ENCODE data around the gene INPP5A.
"Not testable (repeated sequence)": the region's sequence is repeated elsewhere in the genome, so short reads cannot be mapped to it uniquely, and the experiment has no call there.

Gene INPP5A

DNA sequence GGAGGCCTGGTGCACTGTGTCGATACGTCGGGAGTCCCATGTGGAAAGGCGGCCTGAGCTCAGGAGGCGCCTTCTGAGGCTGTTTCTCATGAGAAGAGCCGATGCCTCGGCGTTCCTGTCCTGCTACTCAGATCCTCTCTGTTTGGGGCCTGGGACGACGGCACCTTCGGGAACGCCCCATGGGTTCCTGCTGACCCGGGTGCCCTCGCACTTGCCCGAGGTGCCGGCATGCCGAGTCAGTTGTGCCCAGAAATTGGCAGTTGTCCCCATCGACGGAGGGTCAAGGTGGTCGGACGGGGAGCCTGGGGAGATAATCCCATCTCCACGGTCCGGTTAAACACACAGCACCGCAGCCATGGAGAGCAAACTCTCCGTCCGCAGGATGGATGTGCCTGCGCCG, 215.4 kb downstream of the INPP5A start:
- DNase-seq (ENCODE audit: low read depth in 1 of 2, low spot score in 1 of 2), result no peak

DNA sequence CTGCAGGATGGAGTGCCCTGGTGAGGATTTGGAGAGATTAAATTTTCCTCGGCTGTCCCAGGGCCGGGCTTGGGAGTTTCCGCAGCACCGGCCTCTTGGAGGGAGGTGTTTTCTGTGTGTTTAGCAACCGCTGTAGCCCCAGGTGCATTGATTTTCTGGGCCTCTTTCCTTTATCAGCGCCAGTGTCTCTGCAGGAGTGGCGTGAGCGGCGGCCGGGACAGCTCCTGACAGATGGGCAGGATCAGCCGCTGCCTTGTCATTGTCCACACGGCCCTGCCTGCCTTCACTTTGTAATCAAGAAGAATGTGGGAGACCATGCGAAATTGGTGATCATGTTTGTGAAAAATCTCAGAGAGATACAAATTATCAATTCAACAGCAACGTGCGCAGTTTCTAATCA, 216.0 kb downstream of the INPP5A start:
- no peak for DNase-seq (ENCODE audit: low read depth in 1 of 2, low spot score in 1 of 2)

DNA sequence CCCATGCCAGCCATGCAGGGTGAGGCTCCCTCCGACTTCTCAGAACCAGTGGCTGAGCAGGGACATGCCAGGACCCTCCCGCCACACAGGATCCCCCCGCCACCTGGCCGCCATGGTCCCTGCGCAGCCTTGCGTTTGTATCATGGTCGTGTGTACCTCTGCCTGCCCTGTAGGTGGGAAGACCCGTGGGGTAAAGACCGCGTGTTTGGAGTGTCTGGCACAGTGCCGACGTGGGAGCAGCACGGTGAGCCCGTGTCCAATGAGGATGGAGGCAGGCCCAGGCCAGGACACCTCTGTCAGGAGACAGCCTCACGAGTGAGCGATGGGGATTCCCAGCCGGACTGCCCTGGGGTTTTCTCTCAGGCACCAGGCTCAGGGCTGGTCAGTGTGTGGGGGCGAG, 216.5 kb downstream of the INPP5A start:
- DNase-seq (ENCODE audit: low read depth in 1 of 2, low spot score in 1 of 2), result no peak

DNA sequence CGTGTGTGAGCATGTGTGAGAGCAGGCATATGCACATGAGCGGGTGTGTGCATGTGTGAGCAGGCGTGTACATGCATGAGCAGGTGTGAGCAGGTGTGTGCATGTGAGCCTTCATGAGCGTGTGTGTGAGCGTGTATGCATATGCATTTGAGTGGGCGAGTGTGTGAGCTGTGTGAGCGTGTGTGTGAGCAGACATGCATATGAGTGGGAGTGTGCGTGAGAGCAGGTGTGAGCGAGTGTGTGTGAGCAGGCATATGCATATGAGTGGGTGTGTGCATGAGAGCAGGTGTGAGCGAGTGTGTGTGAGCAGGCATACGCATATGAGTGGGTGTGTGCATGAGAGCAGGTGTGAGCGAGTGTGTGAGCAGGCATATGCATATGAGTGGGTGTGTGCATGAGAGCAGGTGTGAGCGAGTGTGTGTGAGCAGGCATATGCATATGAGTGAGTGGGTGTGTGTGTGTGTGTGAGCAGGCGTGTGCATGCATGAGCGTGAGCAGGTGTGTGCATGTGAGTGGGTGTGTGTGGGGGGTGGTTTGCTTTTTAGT, 217.7 kb downstream of the INPP5A start:
- DNase-seq (ENCODE audit: low read depth in 1 of 2, low spot score in 1 of 2), result no peak

DNA sequence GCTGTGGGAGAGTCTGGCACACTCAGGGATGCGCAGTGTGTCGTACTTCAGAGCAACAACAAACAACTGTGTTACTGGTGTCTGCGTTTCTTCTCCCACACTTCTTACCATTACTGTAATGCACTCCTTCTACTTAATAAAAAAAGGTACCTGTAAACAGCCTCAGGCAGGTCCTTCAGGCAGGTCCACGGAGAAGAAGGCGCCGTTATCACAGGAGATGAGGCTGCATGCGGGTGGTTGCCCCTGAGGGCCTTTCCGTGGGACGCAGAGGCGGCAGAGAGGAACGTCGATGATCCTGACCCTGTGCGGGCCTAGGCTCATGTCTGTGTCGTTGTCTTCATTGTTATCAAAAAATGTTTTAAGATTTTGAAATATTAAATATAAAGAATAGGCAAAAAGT, 219.0 kb downstream of the INPP5A start:
- no peak for DNase-seq (ENCODE audit: low read depth in 1 of 2, low spot score in 1 of 2)

DNA sequence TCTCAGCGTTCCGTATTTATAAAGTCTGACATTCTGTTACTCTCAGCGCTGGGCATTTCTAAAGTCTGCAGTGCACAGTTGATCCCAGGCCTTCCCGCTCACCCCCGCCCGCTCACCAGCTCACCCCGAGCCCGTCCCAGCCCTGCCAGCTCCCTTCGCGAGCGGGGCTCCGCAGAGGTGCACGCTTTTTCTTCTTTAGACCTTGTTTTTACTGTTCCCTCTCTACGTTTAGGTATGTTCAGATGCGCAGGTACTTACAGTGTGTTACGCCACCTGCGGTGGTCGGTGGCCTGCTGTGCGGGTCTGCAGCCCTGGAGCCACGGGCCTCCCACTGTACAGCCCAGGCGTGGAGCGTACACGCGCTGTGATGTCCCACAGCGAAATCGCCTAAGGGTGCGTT, 219.6 kb downstream of the INPP5A start:
- no peak for DNase-seq (ENCODE audit: low read depth in 1 of 2, low spot score in 1 of 2)

DNA sequence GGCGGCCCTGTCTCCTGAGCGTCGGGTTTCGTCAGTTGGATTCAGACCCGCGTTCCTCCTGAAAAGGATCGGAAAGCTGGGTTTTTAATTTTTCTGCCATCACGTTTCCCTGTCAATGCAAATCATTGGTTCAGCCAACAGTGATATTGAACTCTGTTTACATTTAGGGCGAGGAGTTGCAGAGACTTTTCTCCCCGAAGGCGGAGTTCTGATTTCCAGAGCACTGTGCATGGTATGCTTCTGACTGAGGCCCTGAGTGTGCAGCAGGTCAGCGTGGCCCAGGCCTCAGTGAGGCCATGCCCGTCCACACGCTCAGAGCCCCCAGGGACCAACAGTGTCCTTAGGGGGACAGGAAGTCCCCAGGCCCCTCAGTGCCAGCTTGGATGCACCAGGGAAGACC, 221.3 kb downstream of the INPP5A start:
- DNase-seq (ENCODE audit: low read depth in 1 of 2, low spot score in 1 of 2), result no peak

DNA sequence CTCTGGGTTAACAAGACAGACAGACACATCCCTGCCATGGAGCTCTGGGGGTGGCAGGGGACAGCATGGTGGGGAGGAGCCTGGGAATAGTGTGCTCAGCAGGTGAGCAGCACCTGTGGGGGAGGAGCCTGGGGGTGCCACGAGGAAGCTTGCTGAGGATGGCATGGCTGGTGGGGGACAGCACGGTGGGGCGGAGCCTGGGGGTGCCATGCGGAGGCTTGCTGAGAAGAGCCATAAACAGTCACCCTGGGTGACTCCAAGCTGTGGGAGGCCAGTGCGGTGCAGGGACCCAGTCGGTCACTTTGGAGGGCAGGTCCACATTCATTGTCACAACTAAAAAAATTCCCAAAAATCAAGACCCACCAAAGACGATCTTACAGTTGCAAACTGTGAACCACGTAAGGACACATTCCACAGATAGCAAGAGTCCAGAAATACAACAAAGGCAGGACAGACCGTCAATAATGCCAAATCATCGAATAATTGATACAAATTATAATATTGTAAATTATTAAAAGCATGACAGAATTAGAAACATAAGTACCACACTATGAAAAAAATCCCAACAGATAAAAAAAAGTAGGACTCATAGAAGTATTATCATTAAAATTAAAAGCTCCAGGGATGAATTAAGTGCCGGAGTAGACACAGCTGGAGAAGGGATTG, 223.9 kb downstream of the INPP5A start:
- no peak for DNase-seq (ENCODE audit: low read depth in 1 of 2, low spot score in 1 of 2)

DNA sequence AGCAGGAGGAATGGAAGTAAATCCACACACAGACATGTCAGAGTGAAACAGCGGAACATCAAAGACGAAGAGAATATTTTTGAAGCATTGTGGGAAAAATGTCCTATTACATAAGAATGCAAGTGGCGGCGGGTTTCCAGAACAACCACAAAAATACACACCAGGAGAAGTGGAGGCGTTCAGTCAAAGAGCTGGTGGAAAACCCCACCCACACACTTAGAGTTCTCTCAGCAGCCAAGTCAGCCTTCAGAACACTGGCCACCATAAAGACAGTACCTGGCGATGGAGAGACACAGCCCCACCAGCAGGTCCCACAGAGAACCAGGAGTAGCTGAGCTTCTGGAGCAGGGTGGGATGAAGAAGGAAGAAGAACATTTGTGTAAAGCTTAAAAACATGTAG, 224.7 kb downstream of the INPP5A start:
- no peak for DNase-seq (ENCODE audit: low read depth in 1 of 2, low spot score in 1 of 2)

DNA sequence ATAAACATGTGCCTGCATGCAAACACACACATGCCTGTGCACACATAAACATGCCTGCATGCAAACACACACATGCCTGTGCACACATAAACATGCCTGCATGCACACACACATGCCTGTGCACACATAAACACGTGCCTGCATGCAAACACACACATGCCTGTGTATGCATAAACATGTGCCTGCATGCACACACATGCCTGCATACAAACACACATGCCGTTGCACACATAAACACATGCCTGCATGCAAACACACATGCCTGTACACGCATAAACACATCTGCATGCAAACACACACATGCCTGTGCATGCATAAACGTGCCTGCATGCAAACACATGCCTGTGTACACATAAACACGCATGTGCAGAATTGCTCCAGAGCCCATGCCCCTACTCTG, 226.0 kb downstream of the INPP5A start:
- no peak for DNase-seq (ENCODE audit: low read depth in 1 of 2, low spot score in 1 of 2)

DNA sequence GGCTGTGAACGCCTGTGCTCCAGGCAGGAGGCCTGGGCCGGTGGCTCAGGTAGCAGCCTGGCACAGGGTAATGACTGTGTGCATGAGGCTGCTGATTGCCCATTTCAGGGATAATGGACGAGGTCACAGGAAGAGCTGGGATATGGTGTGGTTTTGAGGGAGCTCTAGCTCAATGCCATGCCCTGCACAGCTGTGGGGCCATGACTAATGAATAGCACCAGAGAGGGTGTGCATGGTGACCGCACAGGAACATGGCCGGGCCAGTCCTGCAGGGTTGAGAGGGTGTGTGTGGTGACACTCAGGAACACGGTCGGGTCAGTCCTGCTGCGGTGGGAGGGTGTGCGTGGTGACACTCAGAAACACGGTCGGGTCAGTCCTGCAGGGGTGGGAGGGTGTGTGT, 226.5 kb downstream of the INPP5A start:
- DNase-seq (ENCODE audit: low read depth in 1 of 2, low spot score in 1 of 2), result no peak

DNA sequence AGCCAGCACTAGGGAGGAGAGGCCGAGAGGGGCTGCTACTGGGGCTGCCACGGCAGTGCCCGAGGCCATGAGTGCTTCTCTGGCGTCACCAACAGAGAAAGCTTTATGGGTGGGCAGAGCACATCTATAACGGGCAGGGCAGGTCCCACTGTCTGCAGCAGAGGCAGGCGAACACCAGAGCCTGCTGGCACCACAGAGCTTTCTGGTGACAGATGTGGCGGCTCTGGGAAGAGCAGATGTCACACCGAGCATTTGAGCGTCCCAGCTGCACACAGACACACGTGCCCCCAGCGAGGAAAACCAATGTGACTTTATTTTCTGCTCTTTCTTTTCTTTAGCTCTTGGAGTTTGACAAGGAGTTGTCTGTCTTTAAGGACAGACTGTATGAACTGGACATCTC, 227.8 kb downstream of the INPP5A start:
- no peak for DNase-seq (ENCODE audit: low read depth in 1 of 2, low spot score in 1 of 2)

DNA sequence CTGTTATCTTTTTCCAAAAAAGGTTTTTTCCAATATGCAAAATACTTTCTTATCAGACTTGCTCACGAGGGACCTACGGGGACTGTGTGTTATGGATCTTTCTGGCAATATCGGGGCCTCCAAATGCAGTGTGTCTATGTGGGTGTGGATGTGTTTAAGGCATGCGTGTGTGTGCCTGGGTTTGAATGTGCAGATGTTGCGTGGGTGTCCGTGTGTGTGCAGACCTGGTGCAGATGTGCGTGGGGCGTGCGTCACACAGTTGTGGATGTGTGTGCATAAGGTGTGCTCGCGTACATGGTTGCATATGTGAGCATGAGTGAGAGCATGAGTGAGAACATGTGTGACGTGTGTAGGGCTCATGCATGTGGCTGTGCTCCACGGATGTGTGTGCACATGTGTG, 228.7 kb downstream of the INPP5A start:
- no peak for DNase-seq (ENCODE audit: low read depth in 1 of 2, low spot score in 1 of 2)

DNA sequence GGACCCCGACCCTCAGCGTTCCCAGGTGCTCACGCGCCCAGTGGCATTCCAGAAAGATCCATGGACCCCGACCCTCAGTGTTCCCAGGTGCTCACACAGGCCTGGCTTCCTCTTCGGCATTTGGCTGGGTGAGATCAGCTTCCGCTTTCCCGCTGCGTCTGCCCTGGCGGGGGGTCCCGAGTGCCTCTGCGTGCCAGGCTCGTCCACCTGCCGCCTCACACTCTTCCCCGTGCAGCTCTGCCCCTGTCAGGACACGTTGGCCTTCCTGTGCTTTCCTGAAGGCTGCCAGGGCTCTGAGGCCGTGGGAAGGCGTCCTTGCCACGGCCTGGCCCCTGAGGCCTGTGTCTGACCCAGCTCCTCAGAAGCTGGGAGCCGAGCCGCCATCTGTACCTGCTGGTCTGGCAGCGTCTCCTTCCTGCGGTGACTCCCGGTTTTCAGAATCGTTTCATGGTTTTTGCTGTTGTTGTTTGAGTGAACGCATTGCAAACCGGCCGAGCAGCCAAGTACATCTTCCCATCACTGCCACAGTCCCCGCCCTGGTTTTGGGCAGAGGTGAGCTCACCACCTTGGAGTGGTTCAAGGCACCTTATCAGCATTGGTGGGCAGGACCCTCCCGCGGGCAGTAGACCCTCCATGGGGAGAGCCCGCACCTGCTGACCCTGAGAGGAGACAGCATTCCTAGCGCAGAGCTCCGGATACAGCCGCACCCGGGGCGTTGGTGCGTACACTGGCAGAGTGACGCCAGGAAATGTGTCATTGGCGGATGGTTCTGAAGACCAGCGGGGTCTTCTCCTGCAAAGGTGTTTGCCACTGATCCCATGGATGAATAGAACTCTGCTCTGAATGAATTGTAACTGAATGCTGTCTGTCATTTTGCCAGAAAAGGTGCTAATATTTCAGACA, 231.0 kb downstream of the INPP5A start:
- no peak for DNase-seq (ENCODE audit: low read depth in 1 of 2, low spot score in 1 of 2)

DNA sequence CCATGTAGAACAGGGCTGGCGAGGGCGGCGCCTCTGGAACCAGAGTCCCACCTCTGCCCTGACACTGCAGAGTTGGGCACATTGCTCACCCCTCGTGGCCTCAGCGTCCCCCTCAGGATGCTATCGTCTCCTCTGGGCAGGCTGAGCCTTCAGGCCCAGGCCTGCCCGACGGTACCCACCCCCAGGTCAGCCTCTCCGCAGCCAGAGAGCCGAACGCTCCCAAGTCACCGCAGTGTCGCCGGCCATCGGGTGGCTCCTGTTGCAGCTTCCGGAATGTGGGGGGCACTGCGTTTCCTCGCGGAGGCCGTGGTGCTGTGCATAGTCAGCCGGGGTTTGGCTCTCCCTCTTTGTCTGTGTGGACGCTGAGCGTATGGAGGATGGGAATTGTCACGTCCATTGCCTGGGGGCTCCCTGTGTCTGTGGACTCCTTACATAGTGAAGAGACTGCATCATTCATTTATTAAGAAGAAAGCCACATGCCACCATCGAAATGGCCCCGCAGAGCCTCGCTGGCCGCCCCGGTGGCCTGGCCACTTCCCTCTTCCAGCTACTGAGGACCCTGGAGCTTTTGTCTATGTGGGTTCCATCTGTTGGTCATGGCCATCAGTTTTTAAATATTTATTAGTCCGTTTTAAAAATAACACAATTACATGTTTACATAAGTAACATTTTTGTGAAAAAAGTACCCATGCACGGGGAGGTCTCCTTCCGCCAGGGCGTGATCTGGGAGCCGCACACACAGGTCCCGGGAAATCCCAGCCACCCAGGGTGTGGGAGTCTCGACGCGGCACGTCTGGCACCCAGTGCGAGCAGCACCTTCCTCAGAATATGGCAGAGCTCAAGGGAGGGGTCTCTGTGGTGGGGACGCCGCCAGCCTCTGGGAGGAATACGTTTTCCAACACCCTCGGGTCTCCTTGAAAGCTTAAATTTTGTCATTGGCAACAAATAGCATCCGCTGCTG, 232.8 kb downstream of the INPP5A start:
- DNase-seq (ENCODE audit: low read depth in 1 of 2, low spot score in 1 of 2), result no peak

DNA sequence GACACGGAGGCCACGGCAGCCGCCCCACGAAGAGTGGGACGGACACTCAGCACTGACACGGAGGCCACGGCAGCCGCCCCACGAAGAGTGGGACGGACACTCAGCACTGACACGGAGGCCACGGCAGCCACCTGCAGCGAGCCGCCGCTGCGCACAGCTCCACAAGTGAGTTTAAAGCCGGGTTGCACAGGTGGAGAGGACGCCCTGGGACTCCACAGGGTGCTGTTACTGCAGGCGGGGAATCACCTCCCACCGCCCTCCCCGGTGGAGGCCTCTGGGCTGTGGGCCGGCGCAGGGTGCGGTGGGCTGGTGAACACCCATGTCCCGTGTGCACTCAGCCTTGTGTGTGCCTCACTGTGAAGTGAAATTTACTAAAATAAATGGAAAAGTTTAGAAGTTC, 235.2 kb downstream of the INPP5A start:
- DNase-seq (ENCODE audit: low read depth in 1 of 2, low spot score in 1 of 2), result not testable (repeated sequence)

DNA sequence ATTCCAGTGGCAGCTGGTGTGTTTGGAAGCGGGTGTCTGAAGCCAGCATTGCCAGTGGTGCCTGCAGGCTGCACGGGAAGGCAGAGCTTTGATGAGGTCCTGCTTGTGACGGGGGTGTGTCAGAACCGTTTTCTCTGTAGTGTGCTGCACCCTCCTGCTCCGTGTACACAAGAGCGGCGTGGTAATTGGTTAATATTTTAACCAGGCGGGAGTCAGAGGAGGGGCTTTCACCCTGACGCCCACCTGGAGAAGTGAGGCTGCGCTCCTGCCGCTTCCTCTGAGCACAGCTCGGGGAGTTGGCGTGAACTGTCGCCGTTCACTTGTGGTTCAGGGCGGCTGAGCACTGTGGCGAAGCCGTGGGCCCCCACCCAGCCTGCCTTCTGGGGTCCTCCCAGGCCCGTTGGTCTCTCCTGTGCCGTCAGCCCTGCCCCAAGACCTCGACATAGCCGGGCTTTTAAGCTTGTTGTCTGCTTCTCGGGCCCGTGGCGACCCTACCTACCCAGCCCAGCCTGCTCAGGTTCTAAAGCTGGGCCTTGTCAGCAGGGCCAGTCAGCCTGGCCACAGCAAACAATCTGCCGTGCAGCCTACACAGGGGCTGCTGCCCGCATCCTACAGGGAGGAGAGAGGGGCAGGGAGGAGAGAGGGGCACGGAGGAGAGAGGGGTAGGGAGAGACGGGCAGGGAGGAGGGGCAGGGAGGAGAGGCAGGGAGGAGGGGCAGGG, 236.8 kb downstream of the INPP5A start:
- no peak for DNase-seq (ENCODE audit: low read depth in 1 of 2, low spot score in 1 of 2)

DNA sequence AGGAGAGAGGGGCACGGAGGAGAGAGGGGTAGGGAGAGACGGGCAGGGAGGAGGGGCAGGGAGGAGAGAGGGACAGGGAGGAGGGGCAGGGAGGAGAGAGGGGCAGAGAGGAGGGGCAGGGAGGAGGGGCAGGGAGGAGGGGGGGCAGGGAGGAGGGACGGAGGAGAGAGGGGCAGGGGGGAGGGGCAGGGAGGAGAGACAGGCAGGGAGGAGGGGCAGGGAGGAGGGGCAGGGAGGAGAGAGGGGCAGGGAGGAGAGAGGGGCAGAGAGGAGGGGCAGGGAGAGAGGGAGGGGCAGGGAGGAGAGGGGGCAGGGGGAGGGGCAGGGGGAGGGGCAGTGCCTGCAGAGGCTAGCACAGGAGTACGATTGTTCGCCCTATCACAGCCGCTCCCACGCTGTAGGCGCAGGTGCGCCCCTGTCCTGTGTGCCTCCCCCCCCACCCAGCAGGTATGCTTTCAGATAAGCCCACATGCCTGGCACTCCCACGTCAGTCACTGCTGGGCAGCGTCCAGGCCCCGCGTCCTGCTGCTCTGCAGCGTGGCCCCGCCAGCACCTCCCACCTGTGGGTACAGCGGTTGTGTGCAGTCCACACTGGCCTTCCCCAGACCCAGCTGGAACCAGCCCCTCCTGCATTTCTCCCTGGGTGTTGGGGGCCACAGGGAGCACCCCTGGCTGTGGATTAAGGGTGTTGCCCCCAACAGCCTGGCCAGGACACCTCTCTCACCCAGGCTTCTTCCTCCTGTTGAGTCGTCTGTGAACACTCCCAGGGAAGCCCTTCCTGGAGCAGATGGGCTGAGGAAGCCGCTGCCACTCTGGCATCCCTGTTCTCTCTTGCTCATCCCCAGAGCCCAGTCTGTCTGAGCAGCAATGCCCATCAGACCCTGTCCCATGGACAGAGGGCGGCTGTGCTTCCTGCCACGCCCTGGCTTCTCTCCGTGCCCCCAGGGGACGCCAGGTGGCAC, 237.6 kb downstream of the INPP5A start:
- DNase-seq (ENCODE audit: low read depth in 1 of 2, low spot score in 1 of 2), result no peak

DNA sequence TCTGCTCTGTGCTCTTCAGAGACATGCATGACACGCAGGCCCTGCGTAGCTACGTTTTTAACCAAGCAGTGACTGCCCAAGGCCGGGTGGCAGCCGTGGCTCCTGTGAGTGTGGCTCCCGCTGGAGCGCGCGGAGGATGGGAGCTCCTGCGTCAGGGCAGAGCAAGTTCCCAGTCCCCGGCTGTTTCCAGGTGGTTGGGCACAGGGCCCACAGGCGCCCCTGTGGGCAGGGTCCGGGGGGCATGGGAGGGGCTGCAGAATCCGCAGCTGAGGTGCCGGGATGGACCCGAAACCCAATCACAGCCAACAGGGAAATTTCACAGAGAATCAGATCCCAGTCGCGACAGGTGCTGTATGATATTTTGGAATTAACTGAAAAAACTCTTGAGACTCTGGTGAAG, 238.6 kb downstream of the INPP5A start:
- DNase-seq (ENCODE audit: low read depth in 1 of 2, low spot score in 1 of 2), result no peak
